ENCODE measurements around the gene SORT1. TPM values are rescaled to one million over a fixed set of nuclear protein-coding genes. Genes with fewer than 3 reads are reported as not detected.

The SORT1 gene
- total and polyA plus RNA-seq, 2 of the 8 experiments (the other 6 are each of a cell fraction or from before 2014, with no cell fraction given): 18.7 to 69.6 TPM

DNA sequence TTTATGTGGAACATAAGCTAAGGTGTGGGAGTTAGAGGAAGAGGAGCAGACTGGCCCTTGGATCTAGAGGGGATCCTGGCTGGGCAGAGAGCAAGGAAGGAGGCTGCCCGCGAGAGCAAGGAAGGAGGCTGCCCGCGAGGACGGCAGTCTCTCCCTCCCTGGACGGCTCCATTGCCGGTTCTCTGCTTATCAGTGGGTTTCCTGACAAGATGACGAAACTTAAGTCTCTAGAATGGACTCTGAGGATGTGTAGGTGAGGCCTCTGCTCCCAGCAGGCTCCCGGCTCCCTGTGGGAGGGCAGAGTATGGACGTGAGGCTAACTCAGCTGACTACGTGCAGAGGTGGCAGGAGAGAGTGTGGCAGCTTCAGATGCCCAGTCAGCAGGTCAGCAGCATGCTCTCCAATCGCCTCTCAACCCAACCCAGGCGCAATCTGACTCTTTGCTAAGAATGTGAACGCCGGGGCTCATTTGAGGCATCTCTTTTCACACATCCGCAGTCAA lies 97.0 kb downstream of the SORT1 start (continued):
- TF ChIP-seq, protein P1, sequence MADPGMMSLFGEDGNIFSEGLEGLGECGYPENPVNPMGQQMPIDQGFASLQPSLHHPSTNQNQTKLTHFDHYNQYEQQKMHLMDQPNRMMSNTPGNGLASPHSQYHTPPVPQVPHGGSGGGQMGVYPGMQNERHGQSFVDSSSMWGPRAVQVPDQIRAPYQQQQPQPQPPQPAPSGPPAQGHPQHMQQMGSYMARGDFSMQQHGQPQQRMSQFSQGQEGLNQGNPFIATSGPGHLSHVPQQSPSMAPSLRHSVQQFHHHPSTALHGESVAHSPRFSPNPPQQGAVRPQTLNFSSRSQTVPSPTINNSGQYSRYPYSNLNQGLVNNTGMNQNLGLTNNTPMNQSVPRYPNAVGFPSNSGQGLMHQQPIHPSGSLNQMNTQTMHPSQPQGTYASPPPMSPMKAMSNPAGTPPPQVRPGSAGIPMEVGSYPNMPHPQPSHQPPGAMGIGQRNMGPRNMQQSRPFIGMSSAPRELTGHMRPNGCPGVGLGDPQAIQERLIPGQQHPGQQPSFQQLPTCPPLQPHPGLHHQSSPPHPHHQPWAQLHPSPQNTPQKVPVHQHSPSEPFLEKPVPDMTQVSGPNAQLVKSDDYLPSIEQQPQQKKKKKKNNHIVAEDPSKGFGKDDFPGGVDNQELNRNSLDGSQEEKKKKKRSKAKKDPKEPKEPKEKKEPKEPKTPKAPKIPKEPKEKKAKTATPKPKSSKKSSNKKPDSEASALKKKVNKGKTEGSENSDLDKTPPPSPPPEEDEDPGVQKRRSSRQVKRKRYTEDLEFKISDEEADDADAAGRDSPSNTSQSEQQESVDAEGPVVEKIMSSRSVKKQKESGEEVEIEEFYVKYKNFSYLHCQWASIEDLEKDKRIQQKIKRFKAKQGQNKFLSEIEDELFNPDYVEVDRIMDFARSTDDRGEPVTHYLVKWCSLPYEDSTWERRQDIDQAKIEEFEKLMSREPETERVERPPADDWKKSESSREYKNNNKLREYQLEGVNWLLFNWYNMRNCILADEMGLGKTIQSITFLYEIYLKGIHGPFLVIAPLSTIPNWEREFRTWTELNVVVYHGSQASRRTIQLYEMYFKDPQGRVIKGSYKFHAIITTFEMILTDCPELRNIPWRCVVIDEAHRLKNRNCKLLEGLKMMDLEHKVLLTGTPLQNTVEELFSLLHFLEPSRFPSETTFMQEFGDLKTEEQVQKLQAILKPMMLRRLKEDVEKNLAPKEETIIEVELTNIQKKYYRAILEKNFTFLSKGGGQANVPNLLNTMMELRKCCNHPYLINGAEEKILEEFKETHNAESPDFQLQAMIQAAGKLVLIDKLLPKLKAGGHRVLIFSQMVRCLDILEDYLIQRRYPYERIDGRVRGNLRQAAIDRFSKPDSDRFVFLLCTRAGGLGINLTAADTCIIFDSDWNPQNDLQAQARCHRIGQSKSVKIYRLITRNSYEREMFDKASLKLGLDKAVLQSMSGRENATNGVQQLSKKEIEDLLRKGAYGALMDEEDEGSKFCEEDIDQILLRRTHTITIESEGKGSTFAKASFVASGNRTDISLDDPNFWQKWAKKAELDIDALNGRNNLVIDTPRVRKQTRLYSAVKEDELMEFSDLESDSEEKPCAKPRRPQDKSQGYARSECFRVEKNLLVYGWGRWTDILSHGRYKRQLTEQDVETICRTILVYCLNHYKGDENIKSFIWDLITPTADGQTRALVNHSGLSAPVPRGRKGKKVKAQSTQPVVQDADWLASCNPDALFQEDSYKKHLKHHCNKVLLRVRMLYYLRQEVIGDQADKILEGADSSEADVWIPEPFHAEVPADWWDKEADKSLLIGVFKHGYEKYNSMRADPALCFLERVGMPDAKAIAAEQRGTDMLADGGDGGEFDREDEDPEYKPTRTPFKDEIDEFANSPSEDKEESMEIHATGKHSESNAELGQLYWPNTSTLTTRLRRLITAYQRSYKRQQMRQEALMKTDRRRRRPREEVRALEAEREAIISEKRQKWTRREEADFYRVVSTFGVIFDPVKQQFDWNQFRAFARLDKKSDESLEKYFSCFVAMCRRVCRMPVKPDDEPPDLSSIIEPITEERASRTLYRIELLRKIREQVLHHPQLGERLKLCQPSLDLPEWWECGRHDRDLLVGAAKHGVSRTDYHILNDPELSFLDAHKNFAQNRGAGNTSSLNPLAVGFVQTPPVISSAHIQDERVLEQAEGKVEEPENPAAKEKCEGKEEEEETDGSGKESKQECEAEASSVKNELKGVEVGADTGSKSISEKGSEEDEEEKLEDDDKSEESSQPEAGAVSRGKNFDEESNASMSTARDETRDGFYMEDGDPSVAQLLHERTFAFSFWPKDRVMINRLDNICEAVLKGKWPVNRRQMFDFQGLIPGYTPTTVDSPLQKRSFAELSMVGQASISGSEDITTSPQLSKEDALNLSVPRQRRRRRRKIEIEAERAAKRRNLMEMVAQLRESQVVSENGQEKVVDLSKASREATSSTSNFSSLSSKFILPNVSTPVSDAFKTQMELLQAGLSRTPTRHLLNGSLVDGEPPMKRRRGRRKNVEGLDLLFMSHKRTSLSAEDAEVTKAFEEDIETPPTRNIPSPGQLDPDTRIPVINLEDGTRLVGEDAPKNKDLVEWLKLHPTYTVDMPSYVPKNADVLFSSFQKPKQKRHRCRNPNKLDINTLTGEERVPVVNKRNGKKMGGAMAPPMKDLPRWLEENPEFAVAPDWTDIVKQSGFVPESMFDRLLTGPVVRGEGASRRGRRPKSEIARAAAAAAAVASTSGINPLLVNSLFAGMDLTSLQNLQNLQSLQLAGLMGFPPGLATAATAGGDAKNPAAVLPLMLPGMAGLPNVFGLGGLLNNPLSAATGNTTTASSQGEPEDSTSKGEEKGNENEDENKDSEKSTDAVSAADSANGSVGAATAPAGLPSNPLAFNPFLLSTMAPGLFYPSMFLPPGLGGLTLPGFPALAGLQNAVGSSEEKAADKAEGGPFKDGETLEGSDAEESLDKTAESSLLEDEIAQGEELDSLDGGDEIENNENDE (IDR thresholded peaks at IDR 0.05; ENCODE audit: insufficient replicate concordance, low read length): no peak
- TF ChIP-seq, protein P2, sequence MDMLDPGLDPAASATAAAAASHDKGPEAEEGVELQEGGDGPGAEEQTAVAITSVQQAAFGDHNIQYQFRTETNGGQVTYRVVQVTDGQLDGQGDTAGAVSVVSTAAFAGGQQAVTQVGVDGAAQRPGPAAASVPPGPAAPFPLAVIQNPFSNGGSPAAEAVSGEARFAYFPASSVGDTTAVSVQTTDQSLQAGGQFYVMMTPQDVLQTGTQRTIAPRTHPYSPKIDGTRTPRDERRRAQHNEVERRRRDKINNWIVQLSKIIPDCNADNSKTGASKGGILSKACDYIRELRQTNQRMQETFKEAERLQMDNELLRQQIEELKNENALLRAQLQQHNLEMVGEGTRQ (IDR thresholded peaks at IDR 0.05; ENCODE audit: low read length): no peak
- no peak for TF ChIP-seq YY1 (IDR thresholded peaks at IDR 0.05; ENCODE audit: low read depth, low read length)
- TF ChIP-seq PHF8 (conservative IDR thresholded peaks at IDR 0.05; ENCODE audit: low read depth, low read length): no peak
- TF ChIP-seq KDM4A (IDR thresholded peaks at IDR 0.05; ENCODE audit: low read depth, low read length, severe bottlenecking): no peak
- TF ChIP-seq TEAD4 (IDR thresholded peaks at IDR 0.05; ENCODE audit: low read depth, low read length): no peak
- TF ChIP-seq MAFK (IDR thresholded peaks at IDR 0.05; ENCODE audit: low read depth, low read length): no peak
- TF ChIP-seq SAP30 (IDR thresholded peaks at IDR 0.05; ENCODE audit: insufficient read depth, insufficient replicate concordance, low read length): no peak
- no peak for TF ChIP-seq GTF2F1 (IDR thresholded peaks at IDR 0.05; ENCODE audit: borderline replicate concordance, low read depth, low read length)
- TF ChIP-seq POLR2A (IDR thresholded peaks at IDR 0.05; ENCODE audit: control extremely low read depth in 1 of 2, low read depth in 2 of 2, low read length in 2 of 2): no peak
